SHP77 treated with DMSO at 0.1 percent for 48 hours (cell line): Measurements from ENCODE around the gene CRACR2A.

Experiments
- DNase-seq: peaks from one replicate; lab custom pipeline; 2025; lab: John Stamatoyannopoulos, UW

Gene CRACR2A

GRCh38 chr12:3598896-3599860, 153.7 kb downstream of the CRACR2A start:
- DNase-seq: no peak

GRCh38 chr12:3597526-3598210, 155.2 kb downstream of the CRACR2A start:
- no peak for DNase-seq

GRCh38 chr12:3596703-3597415, 156.1 kb downstream of the CRACR2A start:
- no peak for DNase-seq

- no peak for DNase-seq
Measured at GRCh38 chr12:3595721-3596120, 157.2 kb downstream of the CRACR2A start.

GRCh38 chr12:3594966-3595365, 157.9 kb downstream of the CRACR2A start:
- DNase-seq: no peak

GRCh38 chr12:3593906-3594483, 158.9 kb downstream of the CRACR2A start:
- DNase-seq: no peak

GRCh38 chr12:3592856-3593625, 159.9 kb downstream of the CRACR2A start:
- DNase-seq: no peak

- DNase-seq: no peak
Measured at GRCh38 chr12:3589745-3590144, 163.2 kb downstream of the CRACR2A start.

GRCh38 chr12:3587402-3588013, 165.4 kb downstream of the CRACR2A start:
- DNase-seq: no peak

- DNase-seq: no peak
Measured at GRCh38 chr12:3583656-3584334, 169.1 kb downstream of the CRACR2A start.

- DNase-seq: no peak
Measured at GRCh38 chr12:3580094-3580749, 172.7 kb downstream of the CRACR2A start.

- no peak for DNase-seq
Measured at GRCh38 chr12:3579446-3580093, 173.3 kb downstream of the CRACR2A start.

GRCh38 chr12:3578557-3578956, 174.4 kb downstream of the CRACR2A start:
- no peak for DNase-seq

GRCh38 chr12:3576891-3577290, 176.0 kb downstream of the CRACR2A start:
- no peak for DNase-seq

GRCh38 chr12:3574986-3575385, 177.9 kb downstream of the CRACR2A start:
- no peak for DNase-seq

GRCh38 chr12:3572560-3572959, 180.3 kb downstream of the CRACR2A start:
- no peak for DNase-seq

- DNase-seq: no peak
Measured at GRCh38 chr12:3571724-3572123, 181.2 kb downstream of the CRACR2A start.

- DNase-seq: no peak
Measured at GRCh38 chr12:3571323-3571722, 181.6 kb downstream of the CRACR2A start.

- DNase-seq: no peak
Measured at GRCh38 chr12:3568695-3569094, 184.2 kb downstream of the CRACR2A start.
